CD4-positive, alpha-beta T cell treated with Interferon gamma for 1 hour (primary cell): ENCODE results near the gene DDX42.
"Not testable (repeated sequence)": the region's sequence is repeated elsewhere in the genome, so short reads cannot be mapped to it uniquely, and the experiment has no call there.

Source experiments
- DNase-seq: peaks from one replicate; pipeline ENCODE4 v3.0.0-alpha.2; 2020

DDX42 gene

GRCh38 chr17:63780507-63780906 is 6.5 kb downstream of the DDX42 start:
- no peak for DNase-seq

- no peak for DNase-seq
Measured at GRCh38 chr17:63780928-63781327, 7.0 kb downstream of the DDX42 start.

GRCh38 chr17:63783522-63783921 is 9.6 kb downstream of the DDX42 start:
- DNase-seq = no peak

- DNase-seq = no peak
Measured at GRCh38 chr17:63785556-63785955, 11.6 kb downstream of the DDX42 start.

- DNase-seq = no peak
Measured at GRCh38 chr17:63786117-63786516, 12.1 kb downstream of the DDX42 start.

GRCh38 chr17:63786971-63787711 is 13.2 kb downstream of the DDX42 start:
- no peak for DNase-seq

GRCh38 chr17:63790057-63790456 is 16.1 kb downstream of the DDX42 start:
- no peak for DNase-seq

GRCh38 chr17:63792055-63792729 is 18.2 kb downstream of the DDX42 start:
- no peak for DNase-seq

- DNase-seq = not testable (repeated sequence)
Measured at GRCh38 chr17:63796375-63796774, 22.4 kb downstream of the DDX42 start.

- no peak for DNase-seq
Measured at GRCh38 chr17:63798572-63799106, 24.7 kb downstream of the DDX42 start.

GRCh38 chr17:63800783-63801182 is 26.8 kb downstream of the DDX42 start:
- DNase-seq = no peak

- no peak for DNase-seq
Measured at GRCh38 chr17:63804328-63804727, 30.4 kb downstream of the DDX42 start.

GRCh38 chr17:63805591-63805990 is 31.6 kb downstream of the DDX42 start:
- DNase-seq = no peak

GRCh38 chr17:63809970-63810369 is 36.0 kb downstream of the DDX42 start:
- no peak for DNase-seq

GRCh38 chr17:63816123-63816522 is 42.2 kb downstream of the DDX42 start:
- DNase-seq = no peak

- no peak for DNase-seq
Measured at GRCh38 chr17:63816669-63817068, 42.7 kb downstream of the DDX42 start.

- no peak for DNase-seq
Measured at GRCh38 chr17:63817736-63818385, 43.9 kb downstream of the DDX42 start.

GRCh38 chr17:63819131-63819530 is 45.2 kb downstream of the DDX42 start:
- DNase-seq = no peak

- no peak for DNase-seq
Measured at GRCh38 chr17:63819585-63820537, 45.9 kb downstream of the DDX42 start.

GRCh38 chr17:63820963-63821561 is 47.1 kb downstream of the DDX42 start:
- no peak for DNase-seq

- DNase-seq = no peak
Measured at GRCh38 chr17:63821804-63822203, 47.8 kb downstream of the DDX42 start.

GRCh38 chr17:63822537-63822936 is 48.6 kb downstream of the DDX42 start:
- DNase-seq = no peak
